ENCODE measurements around the gene NMD3. TPM values are rescaled to one million over a fixed set of nuclear protein-coding genes. Genes with fewer than 3 reads are reported as not detected.
A peak's percentile ranks its signal among the peaks of the same experiment; 100 is the strongest.

Gene NMD3
- total and polyA plus RNA-seq, 2 of the 4 experiments (the other 2 are of a cell fraction): 33.8 to 95.0 TPM

- CTCF ChIA-PET: no interaction called here
- intact Hi-C loops (cut with micrococcal nuclease): no loop called here
- peaks cover 5% of the 10 kb centered on the region for H3K4me1 ChIP-seq (ENCODE audit: control insufficient read depth, insufficient read depth, low read length)
These were observed 43.7 kb downstream of the NMD3 start for GRCh38 chr3:161264852-161265251.

More at GRCh38 chr3:161264852-161265251, 43.7 kb downstream of the NMD3 start:
- no TSS peak for BruUV-seq (replicated peaks)
- ATAC-seq (ENCODE audit: low read depth) (peak; percentile 58), DNase-seq (peak; percentile 43)
- Histone ChIP-seq H2BK120ac (ENCODE audit: low read depth, low read length) (0 out of 2 replicates have a peak overlapping the region, but pooled peaks have one; percentile 43), H2BK20ac (ENCODE audit: low read depth, low read length) (0 out of 2 replicates have a peak overlapping the region, but pooled peaks have one; percentile 51), H2BK5ac (ENCODE audit: low read depth, low read length, poor library complexity, severe bottlenecking) (peak overlapping the region; percentile 93), H2AK5ac (ENCODE audit: low read depth, low read length) (no peak overlapping the region), H3K36me3 (ENCODE audit: control insufficient read depth, insufficient read depth, low read length) (peaks cover 5% of the 10 kb centered on the region; the same call in 1 of the 2 replicates), H4K5ac (ENCODE audit: low read depth, low read length) (no peak overlapping the region), H3K9me3 (ENCODE audit: control insufficient read depth, insufficient read depth, low read length) (peaks cover 5% of the 10 kb centered on the region), H3K9ac (ENCODE audit: low read depth, low read length) (no peak overlapping the region), H3K56ac (ENCODE audit: extremely low read depth, insufficient read depth, low read length) (no peak overlapping the region), H4K8ac (ENCODE audit: low read depth in 2 of 2, low read length in 2 of 2) (no peak overlapping the region; a peak in 1 of 4 replicates), H3K4me2 (ENCODE audit: low read depth, low read length) (no peak overlapping the region), H2BK15ac (ENCODE audit: low read depth, low read length) (no peak overlapping the region; the same call in 2 of the 3 replicates), H3K14ac (replicated peaks; ENCODE audit: low read depth, low read length) (no peak overlapping the region), H2AFZ (replicated peaks; ENCODE audit: low read length, poor library complexity) (no peak overlapping the region), H3K4ac (ENCODE audit: low read depth, low read length) (peak overlapping the region; percentile 69; the same call in 1 of the 2 replicates), H3K4me3 (ENCODE audit: insufficient read depth, low read depth, low read length) (no peak overlapping the region), H3K23ac (ENCODE audit: low read depth, low read length) (no peak overlapping the region), H3K27ac (ENCODE audit: insufficient read depth, low read length) (no peak overlapping the region), H3K79me1 (ENCODE audit: low read depth in 1 of 2, low read length in 2 of 2) (peaks cover 0 to 11% of the 10 kb centered on the region in 2 experiments; a peak in 3 of 4 replicates), H4K20me1 (ENCODE audit: insufficient read depth, low read length) (no peaks in the 10 kb centered on the region), H3K9me1 (ENCODE audit: insufficient read depth, low read length) (no peaks in the 10 kb centered on the region), H4K91ac (ENCODE audit: insufficient read depth, low read depth, low read length) (no peak overlapping the region), H2AK9ac (replicated peaks; ENCODE audit: low read depth, low read length, poor library complexity) (no peak overlapping the region), H3K27me3 (ENCODE audit: control insufficient read depth, insufficient read depth, low read length) (no peaks in the 10 kb centered on the region), H3K18ac (ENCODE audit: low read depth, low read length) (no peak overlapping the region)
- in situ Hi-C loops (cut with MboI; ENCODE audit: low sequenced_read_pairs): no loop called here
- TF ChIP-seq MAFK (IDR thresholded peaks at IDR 0.05; ENCODE audit: low read depth, low read length) (no peak), RAD21 (IDR thresholded peaks at IDR 0.05; ENCODE audit: low read length) (no peak), CHD1 (IDR thresholded peaks at IDR 0.05; ENCODE audit: low read depth, low read length) (no peak), BHLHE40 (IDR thresholded peaks at IDR 0.05; ENCODE audit: low read depth, low read length) (no peak), CTCF (conservative IDR thresholded peaks at IDR 0.05; ENCODE audit: low read depth, low read length) (no peak), ELK1 (IDR thresholded peaks at IDR 0.05; ENCODE audit: borderline replicate concordance, low read depth, low read length) (no peak), SMC3 (IDR thresholded peaks at IDR 0.05; ENCODE audit: low read depth, low read length) (no peak), FOS (IDR thresholded peaks at IDR 0.05; ENCODE audit: low read depth, low read length) (no peak), USF2 (IDR thresholded peaks at IDR 0.05; ENCODE audit: low read depth, low read length) (no peak), CEBPB (IDR thresholded peaks at IDR 0.05; ENCODE audit: low read depth, low read length) (no peak), MXI1 (IDR thresholded peaks at IDR 0.05; ENCODE audit: borderline replicate concordance, low read depth, low read length) (no peak), POLR2A (IDR thresholded peaks at IDR 0.05; ENCODE audit: low read depth, low read length) (no peak), MAZ (IDR thresholded peaks at IDR 0.05; ENCODE audit: borderline replicate concordance, low read depth, low read length) (no peak), RFX5 (IDR thresholded peaks at IDR 0.05; ENCODE audit: low read depth, low read length) (no peak), RCOR1 (IDR thresholded peaks at IDR 0.05; ENCODE audit: insufficient replicate concordance, low read length) (no peak), NFE2L2 (IDR thresholded peaks at IDR 0.05; ENCODE audit: low read depth, low read length) (no peak)
- POLR2A ChIA-PET (ENCODE audit: unreplicated experiment): no interaction called here
- WGBS, 2 experiments (ENCODE audit: extremely low coverage in 2 of 2, insufficient read length in 1 of 2): no CpG with 5 or more reads among the region's 1 CpG
- dilution Hi-C loops (cut with HindIII; ENCODE audit: low sequenced_read_pairs, unreplicated experiment): no loop called here
